ENCODE data around the gene NELL2. TPM values are rescaled to one million over a fixed set of nuclear protein-coding genes. Genes with fewer than 3 reads are reported as not detected.

Gene NELL2
- total RNA-seq, 2 donors from 2014 or later = 5.8 to 7.2 TPM

DNA sequence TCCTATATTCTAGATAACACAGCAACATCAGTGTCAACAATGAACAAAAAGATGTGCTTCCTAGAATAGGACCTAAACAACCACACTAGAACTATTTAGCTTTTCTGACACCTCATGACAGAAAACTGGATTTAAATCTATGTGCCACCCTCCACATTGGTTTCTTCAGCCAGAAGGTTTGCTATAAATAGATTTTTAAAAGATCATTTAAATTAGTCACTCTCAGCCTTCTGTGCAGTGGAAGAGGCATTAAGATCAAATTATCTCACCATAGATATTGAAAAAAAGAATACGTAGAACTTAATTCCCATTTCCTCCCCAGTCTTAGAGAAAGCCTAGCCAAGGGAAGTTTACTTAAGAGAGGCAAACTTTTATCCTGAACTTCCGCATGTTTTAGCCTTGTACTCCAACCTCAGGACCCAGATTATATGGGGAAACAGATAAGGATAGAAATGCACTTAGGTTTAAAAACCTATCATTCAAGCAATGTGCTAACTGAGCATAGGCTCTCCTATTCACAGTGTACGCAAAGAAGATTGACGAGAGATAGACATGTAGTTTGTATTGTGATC, 59.6 kb downstream of the NELL2 start:
- no peaks in the 10 kb centered on the region for H3K4me1 ChIP-seq (replicated peaks)
- H3K4me3 ChIP-seq = no peak overlapping the region
- no peaks in the 10 kb centered on the region for H3K9me3 ChIP-seq
- no peaks in the 10 kb centered on the region for H3K27me3 ChIP-seq (replicated peaks; ENCODE audit: insufficient read depth)
- no peaks in the 10 kb centered on the region for H3K36me3 ChIP-seq
- intact Hi-C loops (cut with DNase I) = no loop called here
- DNase-seq (ENCODE audit: low spot score) = no peak
- no peak overlapping the region for H3K27ac ChIP-seq
- WGBS = 55% methylated on average over 4 of the region's 4 CpGs
- TF ChIP-seq, protein P1, sequence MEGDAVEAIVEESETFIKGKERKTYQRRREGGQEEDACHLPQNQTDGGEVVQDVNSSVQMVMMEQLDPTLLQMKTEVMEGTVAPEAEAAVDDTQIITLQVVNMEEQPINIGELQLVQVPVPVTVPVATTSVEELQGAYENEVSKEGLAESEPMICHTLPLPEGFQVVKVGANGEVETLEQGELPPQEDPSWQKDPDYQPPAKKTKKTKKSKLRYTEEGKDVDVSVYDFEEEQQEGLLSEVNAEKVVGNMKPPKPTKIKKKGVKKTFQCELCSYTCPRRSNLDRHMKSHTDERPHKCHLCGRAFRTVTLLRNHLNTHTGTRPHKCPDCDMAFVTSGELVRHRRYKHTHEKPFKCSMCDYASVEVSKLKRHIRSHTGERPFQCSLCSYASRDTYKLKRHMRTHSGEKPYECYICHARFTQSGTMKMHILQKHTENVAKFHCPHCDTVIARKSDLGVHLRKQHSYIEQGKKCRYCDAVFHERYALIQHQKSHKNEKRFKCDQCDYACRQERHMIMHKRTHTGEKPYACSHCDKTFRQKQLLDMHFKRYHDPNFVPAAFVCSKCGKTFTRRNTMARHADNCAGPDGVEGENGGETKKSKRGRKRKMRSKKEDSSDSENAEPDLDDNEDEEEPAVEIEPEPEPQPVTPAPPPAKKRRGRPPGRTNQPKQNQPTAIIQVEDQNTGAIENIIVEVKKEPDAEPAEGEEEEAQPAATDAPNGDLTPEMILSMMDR (IDR thresholded peaks at IDR 0.05) = no peak
- TF ChIP-seq POLR2AphosphoS5 (IDR thresholded peaks at IDR 0.05) (no peak), POLR2A (IDR thresholded peaks at IDR 0.05) (no peak)

DNA sequence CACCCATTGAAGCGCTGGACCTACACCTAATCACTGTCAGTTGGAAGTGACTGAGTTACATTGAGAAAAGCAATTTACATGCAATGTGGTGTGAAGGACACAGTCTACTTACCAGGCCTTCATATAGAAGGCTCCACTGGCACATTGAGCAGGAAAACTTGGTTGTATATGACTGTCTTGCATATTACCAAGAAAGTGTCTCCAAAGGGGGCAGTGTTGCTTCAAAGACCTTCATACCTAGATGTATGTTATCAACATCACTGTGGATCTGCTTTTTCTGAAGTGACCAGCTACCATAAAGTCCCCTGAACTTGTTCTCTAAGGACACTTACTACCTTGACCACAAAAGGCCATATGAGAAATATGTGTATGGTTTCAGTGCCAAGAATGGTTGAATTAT, 64.1 kb downstream of the NELL2 start:
- TF ChIP-seq, protein P1 (IDR thresholded peaks at IDR 0.05) = no peak
- TF ChIP-seq POLR2AphosphoS5 (IDR thresholded peaks at IDR 0.05) (no peak), POLR2A (IDR thresholded peaks at IDR 0.05) (no peak)
- WGBS = 100% methylated on average over 1 of the region's 1 CpG
- no peak for DNase-seq (ENCODE audit: low spot score)

DNA sequence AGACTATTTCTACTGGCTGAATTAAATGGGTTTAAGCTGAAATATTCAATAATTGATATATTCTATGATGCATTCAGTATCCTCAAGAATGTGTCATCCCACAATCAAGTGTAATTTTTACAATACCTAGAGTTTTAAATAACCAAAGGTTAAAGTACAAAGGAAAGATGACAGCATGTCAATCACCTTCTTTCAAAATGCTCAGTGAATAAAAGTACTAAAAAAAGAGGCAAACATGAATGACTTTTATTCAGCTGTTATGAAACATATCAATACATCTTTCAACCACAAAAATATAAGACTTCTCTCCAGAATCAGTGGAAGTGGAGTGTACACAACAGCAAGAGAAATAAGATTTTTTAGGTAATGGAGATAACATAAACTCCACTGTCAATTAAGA, 72.0 kb downstream of the NELL2 start:
- Histone ChIP-seq H3K9me3 (no peaks in the 10 kb centered on the region), H3K36me3 (no peaks in the 10 kb centered on the region), H3K27ac (no peak overlapping the region), H3K4me1 (replicated peaks) (no peaks in the 10 kb centered on the region), H3K4me3 (no peak overlapping the region), H3K27me3 (replicated peaks; ENCODE audit: insufficient read depth) (no peaks in the 10 kb centered on the region)
- TF ChIP-seq POLR2A (IDR thresholded peaks at IDR 0.05) = no peak
- TF ChIP-seq POLR2AphosphoS5 (IDR thresholded peaks at IDR 0.05) = no peak
- TF ChIP-seq, protein P1 (IDR thresholded peaks at IDR 0.05) = no peak
- DNase-seq (ENCODE audit: low spot score) = no peak
- intact Hi-C loops (cut with DNase I) = no loop called here

More for the DNA sequence above, 64.1 kb downstream of the NELL2 start:
- intact Hi-C loops (cut with DNase I) = no loop called here
- H3K9me3 ChIP-seq = no peaks in the 10 kb centered on the region
- H3K27ac ChIP-seq = no peak overlapping the region
- H3K4me1 ChIP-seq (replicated peaks) = no peaks in the 10 kb centered on the region
- H3K4me3 ChIP-seq = no peak overlapping the region
- H3K36me3 ChIP-seq = no peaks in the 10 kb centered on the region
- no peaks in the 10 kb centered on the region for H3K27me3 ChIP-seq (replicated peaks; ENCODE audit: insufficient read depth)

DNA sequence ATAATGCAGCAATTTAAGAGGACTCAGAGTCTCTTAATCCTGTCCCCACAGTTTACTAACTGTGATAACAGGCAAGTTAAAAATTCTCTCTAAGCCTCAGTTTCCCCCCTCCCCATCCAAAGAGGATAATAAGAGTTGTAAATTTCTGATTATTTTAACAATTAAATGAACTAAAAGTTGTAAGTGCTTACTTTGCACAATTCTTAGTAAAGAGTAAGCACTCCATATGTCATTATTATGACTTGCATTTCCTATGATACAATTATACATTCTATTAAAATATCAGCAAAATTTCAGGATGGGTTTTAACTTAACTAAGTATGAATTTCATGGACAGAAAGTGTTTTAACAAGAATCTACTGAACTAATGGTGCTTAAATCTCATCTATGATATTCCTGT, 80.1 kb downstream of the NELL2 start:
- H3K9me3 ChIP-seq = no peaks in the 10 kb centered on the region
- no peaks in the 10 kb centered on the region for H3K36me3 ChIP-seq
- no peaks in the 10 kb centered on the region for H3K4me1 ChIP-seq (replicated peaks)
- no peak overlapping the region for H3K4me3 ChIP-seq
- H3K27me3 ChIP-seq (replicated peaks; ENCODE audit: insufficient read depth) = no peaks in the 10 kb centered on the region
- TF ChIP-seq POLR2AphosphoS5 (IDR thresholded peaks at IDR 0.05) = no peak
- TF ChIP-seq POLR2A (IDR thresholded peaks at IDR 0.05) = no peak
- TF ChIP-seq, protein P1 (IDR thresholded peaks at IDR 0.05) = no peak
- intact Hi-C loops (cut with DNase I) = no loop called here
- DNase-seq (ENCODE audit: low spot score) = no peak
- no peak overlapping the region for H3K27ac ChIP-seq

DNA sequence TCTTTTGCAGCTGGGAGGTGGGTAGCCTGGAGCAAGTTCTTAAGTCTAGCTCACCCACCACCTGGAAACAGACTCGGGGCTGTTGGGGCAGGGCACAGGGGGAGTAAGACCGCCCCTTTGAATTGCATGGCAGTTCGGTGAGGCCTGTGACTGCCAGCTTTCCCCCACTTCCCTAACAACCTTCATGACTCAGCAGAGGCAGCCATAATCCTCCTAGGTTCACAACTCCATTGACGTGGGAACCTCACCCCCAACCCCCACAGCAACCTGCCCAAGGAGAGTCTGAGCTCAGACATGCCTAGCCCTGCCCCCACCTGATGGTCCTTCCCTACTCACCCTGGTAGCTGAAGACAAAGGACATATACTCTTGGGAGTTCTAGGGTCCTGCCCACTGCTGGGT, 87.4 kb downstream of the NELL2 start:
- Histone ChIP-seq H3K27ac (no peak overlapping the region), H3K27me3 (replicated peaks; ENCODE audit: insufficient read depth) (no peaks in the 10 kb centered on the region), H3K9me3 (no peaks in the 10 kb centered on the region), H3K4me3 (no peak overlapping the region), H3K36me3 (no peaks in the 10 kb centered on the region), H3K4me1 (replicated peaks) (no peaks in the 10 kb centered on the region)
- no peak for TF ChIP-seq POLR2AphosphoS5 (IDR thresholded peaks at IDR 0.05)
- TF ChIP-seq, protein P1 (IDR thresholded peaks at IDR 0.05) = no peak
- DNase-seq (ENCODE audit: low spot score) = no peak
- intact Hi-C loops (cut with DNase I) = no loop called here
- 88% methylated on average over 4 of the region's 4 CpGs for WGBS
